Endodermal cell (in vitro differentiated cells): ENCODE results near the gene COA6. TPM values are rescaled to one million over a fixed set of nuclear protein-coding genes. Genes with fewer than 3 reads are reported as not detected.

Source experiments
- DNase-seq: peaks from one replicate; pipeline ENCODE4 v3.0.0-alpha.2; 2017
- H3K27ac ChIP-seq: 2 replicates; pipeline ENCODE4 v1.5.1; 2013; ENCODE audit warnings: mild to moderate bottlenecking, low read depth, low read length, moderate library complexity
- H3K27me3 ChIP-seq: 2 replicates; pipeline ENCODE4 v1.6.1; 2013; ENCODE audit warnings: mild to moderate bottlenecking, low read length, moderate library complexity; ENCODE audit not compliant: insufficient read depth, control insufficient read depth, poor library complexity, severe bottlenecking
- H3K36me3 ChIP-seq: 2 replicates; pipeline ENCODE4 v1.7.0; 2013; ENCODE audit warnings: mild to moderate bottlenecking, low read length, moderate library complexity; ENCODE audit not compliant: control insufficient read depth, insufficient read depth
- H3K4me1 ChIP-seq: one replicate; pipeline ENCODE4 v1.7.0; 2013; ENCODE audit warnings: low read length; ENCODE audit not compliant: control insufficient read depth, insufficient read depth
- H3K4me3 ChIP-seq: 2 replicates; pipeline ENCODE4 v1.5.1; 2013; ENCODE audit warnings: mild to moderate bottlenecking, low read length, moderate library complexity
- H3K9ac ChIP-seq: 2 replicates; pipeline ENCODE4 v1.6.1; 2013; ENCODE audit warnings: mild to moderate bottlenecking, low read length, moderate library complexity; ENCODE audit not compliant: poor library complexity, severe bottlenecking; ENCODE audit errors: extremely low read depth
- H3K9me3 ChIP-seq: 2 replicates; pipeline ENCODE4 v1.6.1; 2013; ENCODE audit warnings: mild to moderate bottlenecking, low read length, moderate library complexity; ENCODE audit not compliant: control insufficient read depth
- H3K27ac Mint-ChIP-seq: 2 replicates; pipeline ENCODE4 v1.8.0; 2020; ENCODE audit warnings: mixed read lengths
- H3K27me3 Mint-ChIP-seq: 2 replicates; pipeline ENCODE4 v1.8.0; 2021; ENCODE audit warnings: mild to moderate bottlenecking, mixed read lengths; ENCODE audit not compliant: insufficient read depth
- H3K36me3 Mint-ChIP-seq: 2 replicates; pipeline ENCODE4 v1.8.0; 2020; ENCODE audit warnings: low read depth, mixed read lengths
- H3K4me1 Mint-ChIP-seq: 2 replicates; pipeline ENCODE4 v1.8.0; 2020; ENCODE audit warnings: mixed read lengths
- H3K4me3 Mint-ChIP-seq: 2 replicates; pipeline ENCODE4 v1.8.0; 2020; ENCODE audit warnings: mild to moderate bottlenecking, moderate library complexity, mixed read lengths
- H3K9me3 Mint-ChIP-seq: 2 replicates; pipeline ENCODE4 v1.8.0; 2020; ENCODE audit warnings: mild to moderate bottlenecking, mixed read lengths
- CTCF ChIP-seq: fragments of 200-600 bp; sonication (generic); conservative IDR thresholded peaks from 2 replicates; pipeline ENCODE4 v1.5.0; 2021; ENCODE audit warnings: antibody characterized with exemption, mild to moderate bottlenecking
- WGBS, 2 experiments: methylation state at CpG; one replicate each; pipeline versions ENCODE4 v1.1.5 to v1.1.7; 2013; ENCODE audit warnings: missing lambda C conversion rate in 2 of 2, mixed read lengths in 1 of 2; ENCODE audit not compliant: insufficient coverage in 1 of 2, insufficient read length in 1 of 2; 5-methylcytosine and 5-hydroxymethylcytosine counted together
- total RNA-seq, 2 donors: library from RNA; stranded (reverse); fragmentation: NEBNext Ultra II Directional in 1 of 2; extraction: Animal tissue kit (Norgen Biotek cat#: 25700) in 1 of 2; gene quantifications; 2 replicates in 1 of 2; 3 replicates in 1 of 2; pipeline ENCODE4 v1.2.1, GENCODE V29; 2021

COA6 gene
- total RNA-seq, 2 donors from 2014 or later: 33.9 to 37.4 TPM

GRCh38 chr1:234330843-234331215, 42.4 kb upstream of the COA6 start:
- H3K4me1 ChIP-seq: no peaks in the 10 kb centered on the region
- Mint-ChIP-seq H3K27me3 (peaks cover 8% of the 10 kb centered on the region), H3K36me3 (peaks cover 8% of the 10 kb centered on the region), H3K27ac (no peak overlapping the region), H3K9me3 (peaks cover 7% of the 10 kb centered on the region), H3K4me3 (no peak overlapping the region), H3K4me1 (peaks cover 3% of the 10 kb centered on the region)
- no peak overlapping the region for H3K4me3 ChIP-seq
- H3K9me3 ChIP-seq: peaks cover 9% of the 10 kb centered on the region
- H3K27ac ChIP-seq: no peak overlapping the region
- no peaks in the 10 kb centered on the region for H3K36me3 ChIP-seq
- H3K27me3 ChIP-seq: peaks cover 6% of the 10 kb centered on the region
- no peak overlapping the region for H3K9ac ChIP-seq
- 93 to 100% methylated on average over 2 to 4 of the region's 4 CpGs for WGBS, 2 experiments
- no peak for TF ChIP-seq CTCF
- DNase-seq: no peak

GRCh38 chr1:234331507-234331906, 41.7 kb upstream of the COA6 start:
- peaks cover 2% of the 10 kb centered on the region for H3K27me3 Mint-ChIP-seq

GRCh38 chr1:234336359-234336758, 36.9 kb upstream of the COA6 start:
- no peaks in the 10 kb centered on the region for H3K27me3 Mint-ChIP-seq
- Histone ChIP-seq H3K27ac (no peak overlapping the region), H3K4me3 (no peak overlapping the region), H3K9ac (no peak overlapping the region), H3K4me1 (no peaks in the 10 kb centered on the region), H3K27me3 (no peaks in the 10 kb centered on the region), H3K9me3 (peaks cover 49% of the 10 kb centered on the region), H3K36me3 (no peaks in the 10 kb centered on the region)
- H3K4me1 Mint-ChIP-seq: no peaks in the 10 kb centered on the region
- peaks cover 7% of the 10 kb centered on the region for H3K36me3 Mint-ChIP-seq
- H3K27ac Mint-ChIP-seq: no peak overlapping the region
- TF ChIP-seq CTCF: no peak
- DNase-seq: no peak
- 82 to 89% methylated on average over 1 to 2 of the region's 2 CpGs for WGBS, 2 experiments
- peaks cover 55% of the 10 kb centered on the region for H3K9me3 Mint-ChIP-seq
- H3K4me3 Mint-ChIP-seq: no peak overlapping the region

More at GRCh38 chr1:234331507-234331906, 41.7 kb upstream of the COA6 start:
- no peak overlapping the region for H3K27ac ChIP-seq
- no peaks in the 10 kb centered on the region for H3K4me1 ChIP-seq
- H3K4me3 ChIP-seq: no peak overlapping the region
- Mint-ChIP-seq H3K27ac (no peak overlapping the region), H3K4me1 (peaks cover 3% of the 10 kb centered on the region), H3K9me3 (peaks cover 14% of the 10 kb centered on the region), H3K36me3 (peaks cover 10% of the 10 kb centered on the region), H3K4me3 (no peak overlapping the region)
- TF ChIP-seq CTCF: no peak
- no peak for DNase-seq
- peaks cover 16% of the 10 kb centered on the region for H3K9me3 ChIP-seq
- no peaks in the 10 kb centered on the region for H3K36me3 ChIP-seq
- H3K9ac ChIP-seq: no peak overlapping the region
- 94 to 95% methylated on average over 2 of the region's 2 CpGs for WGBS, 2 experiments
- no peaks in the 10 kb centered on the region for H3K27me3 ChIP-seq
